Activated CD4-positive, alpha-beta T cell treated with anti-CD3 and anti-CD28 coated beads, Interleukin-2, amount 10 ng/mL, durations not matched to agents 7 days and 5 days (primary cell): ENCODE data around the gene ZNF335. TPM values are rescaled to one million over a fixed set of nuclear protein-coding genes. Genes with fewer than 3 reads are reported as not detected.

ENCODE experiments used
- CTCF ChIA-PET: fragments of 350-600 bp; sonication (Branson Sonifier 250); formaldehyde crosslinking; loops from one replicate; lab custom pipeline; 2021; ENCODE audit warnings: antibody characterized with exemption; lab: Charles Lee
- POLR2A ChIA-PET: fragments of 350-600 bp; sonication (Branson Sonifier 250); formaldehyde crosslinking; loops from one replicate; lab custom pipeline; 2021; ENCODE audit warnings: antibody characterized with exemption; lab: Charles Lee
- DNase-seq: peaks from one replicate; pipeline ENCODE4 v3.0.0-alpha.2; 2020
- H3K27ac Mint-ChIP-seq: one replicate; pipeline ENCODE4 v1.8.0; 2021; ENCODE audit warnings: mild to moderate bottlenecking, moderate library complexity, mixed read lengths
- H3K27me3 Mint-ChIP-seq: one replicate; pipeline ENCODE4 v1.8.0; 2021; ENCODE audit warnings: mixed read lengths
- H3K36me3 Mint-ChIP-seq: one replicate; pipeline ENCODE4 v1.8.0; 2021; ENCODE audit warnings: low read depth, mixed read lengths
- H3K4me1 Mint-ChIP-seq: one replicate; pipeline ENCODE4 v1.8.0; 2021; ENCODE audit warnings: mixed read lengths
- H3K4me3 Mint-ChIP-seq: one replicate; pipeline ENCODE4 v1.8.0; 2021; ENCODE audit warnings: mild to moderate bottlenecking, moderate library complexity, mixed read lengths
- H3K9me3 Mint-ChIP-seq: one replicate; pipeline ENCODE4 v1.8.0; 2021; ENCODE audit warnings: mixed read lengths
- total RNA-seq, 2 experiments: library from RNA; stranded (reverse); gene quantifications; one replicate each; pipeline ENCODE4 v1.2.3, GENCODE V29; 2021

ZNF335 gene
- total RNA-seq, 2 experiments from 2014 or later: 40.4 to 41.2 TPM

DNA sequence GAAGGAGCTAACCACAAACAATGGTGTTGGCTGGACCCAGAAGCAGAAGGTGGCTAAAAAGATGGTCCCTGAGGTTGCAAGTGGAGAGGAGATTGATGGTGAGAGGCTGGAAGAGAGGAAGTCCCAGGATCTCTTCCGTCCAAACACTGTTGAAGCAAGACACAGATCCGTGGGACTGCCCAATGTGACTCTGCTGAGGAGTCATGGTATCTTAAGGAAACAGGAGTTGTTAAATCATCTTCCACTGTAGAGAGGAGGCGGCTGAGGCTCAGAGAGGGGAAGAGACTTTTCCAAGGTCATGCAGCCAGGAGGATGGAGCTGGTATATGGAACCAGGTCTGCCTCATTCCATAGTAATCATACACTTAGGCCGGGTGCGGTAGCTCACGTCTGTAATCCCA is 4.1 kb upstream of the ZNF335 start:
- POLR2A ChIA-PET: no interaction called here
- H3K27ac Mint-ChIP-seq: no peak overlapping the region

DNA sequence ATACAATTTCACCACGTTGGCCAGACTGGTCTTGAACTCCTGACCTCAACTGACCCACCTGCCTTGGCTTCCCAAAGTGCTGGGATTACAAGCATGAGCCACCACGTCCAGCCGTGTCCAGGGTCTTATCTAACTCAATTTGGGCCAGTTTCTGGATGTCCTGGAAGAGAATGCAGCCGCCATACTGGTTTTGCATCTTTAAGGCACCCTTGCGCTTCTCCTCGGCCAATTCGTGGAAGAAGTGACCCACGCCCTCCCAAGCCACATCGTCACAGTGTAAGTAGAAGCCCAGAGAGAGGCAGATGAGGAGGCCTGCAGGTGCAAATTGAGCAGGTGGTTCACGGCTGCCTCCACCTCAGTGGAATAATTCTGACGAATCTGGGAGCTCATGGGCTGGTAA is 3.7 kb upstream of the ZNF335 start:
- ChIA-PET CTCF (interaction anchor here (0.9 to 1.4 kb wide), 3 partner anchors 10 to 38 kb away, joined by 3 to 5 read pairs (median 3); no protein-coding TSS in a partner anchor), POLR2A (no interaction called here)
- Mint-ChIP-seq H3K36me3 (peaks cover 4% of the 10 kb centered on the region), H3K4me1 (peaks cover 8% of the 10 kb centered on the region), H3K9me3 (no peaks in the 10 kb centered on the region), H3K27me3 (peaks cover 23% of the 10 kb centered on the region), H3K4me3 (no peak overlapping the region), H3K27ac (no peak overlapping the region)
- no peak for DNase-seq

More for the DNA sequence above, 4.1 kb upstream of the ZNF335 start:
- no peak overlapping the region for H3K4me3 Mint-ChIP-seq
- H3K9me3 Mint-ChIP-seq: no peaks in the 10 kb centered on the region
- peaks cover 23% of the 10 kb centered on the region for H3K27me3 Mint-ChIP-seq
- CTCF ChIA-PET: interaction anchor here (0.9 to 1.4 kb wide), 3 partner anchors 10 to 38 kb away, joined by 3 to 5 read pairs (median 3); no protein-coding TSS in a partner anchor
- peaks cover 4% of the 10 kb centered on the region for H3K36me3 Mint-ChIP-seq
- no peak for DNase-seq
- peaks cover 6% of the 10 kb centered on the region for H3K4me1 Mint-ChIP-seq

DNA sequence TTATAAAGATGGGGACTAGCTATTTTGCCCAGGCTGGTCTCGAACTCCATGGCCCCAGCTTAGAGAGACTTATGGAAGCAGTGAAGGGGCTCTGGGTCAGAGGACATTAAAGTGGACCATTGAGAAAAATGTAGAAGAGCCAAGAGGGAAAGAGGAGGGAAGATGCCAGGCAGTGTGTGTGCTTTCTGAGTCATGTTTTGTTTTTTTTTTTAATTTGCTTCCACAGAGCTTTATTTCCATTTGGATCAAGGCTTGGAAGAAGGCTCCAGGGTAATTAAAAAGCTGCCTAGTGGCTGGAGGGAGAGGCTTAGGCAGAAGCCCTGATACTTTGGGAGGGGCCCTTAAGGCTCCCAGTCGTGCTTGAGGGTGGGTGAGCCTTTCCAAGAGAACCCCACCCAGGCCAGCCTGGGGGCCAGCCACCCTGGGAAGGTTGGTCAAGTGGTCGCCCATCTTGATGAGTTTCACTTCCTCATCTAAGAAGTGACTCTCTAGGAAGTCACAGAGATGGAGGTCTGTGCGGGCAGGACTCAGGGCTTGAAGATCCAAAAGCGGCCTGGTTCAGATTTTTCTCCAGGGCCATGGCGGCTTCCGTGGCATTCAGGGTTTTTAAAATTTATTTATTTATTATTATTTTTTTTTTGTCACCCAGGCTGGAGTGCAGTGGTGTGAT is 3.0 kb upstream of the ZNF335 start:
- ChIA-PET CTCF (interaction anchor here (2.8 to 2.9 kb wide), 2 partner anchors 12 to 39 kb away, joined by 10 to 13 read pairs; no protein-coding TSS in a partner anchor), POLR2A (no interaction called here)
- no peak overlapping the region for H3K27ac Mint-ChIP-seq
- no peak overlapping the region for H3K4me3 Mint-ChIP-seq
- no peaks in the 10 kb centered on the region for H3K9me3 Mint-ChIP-seq
- peaks cover 9% of the 10 kb centered on the region for H3K36me3 Mint-ChIP-seq
- peaks cover 23% of the 10 kb centered on the region for H3K27me3 Mint-ChIP-seq
- peaks cover 13% of the 10 kb centered on the region for H3K4me1 Mint-ChIP-seq
- no peak for DNase-seq

DNA sequence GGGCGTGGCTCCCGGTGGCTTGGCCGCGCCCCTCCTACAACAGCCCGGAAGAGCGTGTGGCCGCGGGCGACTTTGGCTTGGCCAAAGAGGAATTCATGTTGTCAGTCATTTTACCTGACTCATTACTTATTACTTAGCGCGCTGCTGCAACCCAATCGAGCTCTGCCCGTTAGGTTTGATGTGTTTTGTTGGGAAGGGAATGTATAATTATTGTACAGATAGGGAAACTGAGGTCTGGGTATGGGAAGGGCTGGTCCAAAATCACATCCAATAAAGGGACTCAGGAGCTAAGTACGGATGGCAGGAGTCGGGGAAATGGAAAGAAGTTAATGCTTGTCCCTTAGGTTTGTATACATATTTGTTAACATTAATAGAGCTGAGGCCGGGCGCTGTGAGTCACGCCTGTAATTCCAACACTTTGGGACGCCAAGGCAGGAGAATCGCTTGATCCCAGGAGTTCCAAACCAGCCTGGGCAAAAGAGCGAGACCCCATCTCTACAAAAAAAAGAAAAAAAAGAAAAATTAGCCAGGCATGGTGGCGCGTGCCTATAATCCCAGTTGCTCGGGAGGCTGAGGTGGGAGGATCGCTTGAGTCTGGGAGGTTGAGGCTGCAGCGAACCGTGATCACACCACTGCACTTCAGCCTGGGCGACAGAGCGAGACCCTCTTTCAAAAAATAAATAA is 639 bp upstream of the ZNF335 start:
- Mint-ChIP-seq H3K9me3 (no peaks in the 10 kb centered on the region), H3K27me3 (peaks cover 10% of the 10 kb centered on the region), H3K27ac (peak overlapping the region; percentile 100), H3K4me1 (peaks cover 23% of the 10 kb centered on the region), H3K36me3 (peaks cover 14% of the 10 kb centered on the region), H3K4me3 (peak overlapping the region; percentile 82)
- DNase-seq: no peak
- ChIA-PET CTCF (interaction anchor here (0.9 to 2.9 kb wide), 7 partner anchors 10 to 41 kb away, joined by 3 to 13 read pairs (median 3); partner anchors contain the start of gene PCIF1), POLR2A (no interaction called here)

DNA sequence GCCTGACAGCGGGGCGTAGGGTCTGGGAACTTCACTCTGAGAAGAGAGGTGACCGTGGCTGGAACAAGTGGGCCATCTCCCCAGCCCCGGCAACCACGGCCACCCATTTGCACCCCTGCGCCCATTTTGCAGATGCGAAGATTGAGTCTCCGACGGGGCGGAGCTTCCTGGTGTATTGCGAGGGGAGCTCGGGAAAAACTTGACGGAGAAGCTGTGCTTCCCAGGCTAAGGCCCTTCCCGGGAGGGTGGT is 653 bp downstream of the ZNF335 start:
- H3K27me3 Mint-ChIP-seq: peaks cover 3% of the 10 kb centered on the region
- no peak for DNase-seq
- peaks cover 20% of the 10 kb centered on the region for H3K36me3 Mint-ChIP-seq
- peaks cover 23% of the 10 kb centered on the region for H3K4me1 Mint-ChIP-seq
- ChIA-PET CTCF (interaction anchor here (1.5 to 3.9 kb wide), 9 partner anchors 10 to 180 kb away, joined by 3 to 21 read pairs (median 13); partner anchors contain the start of genes DNTTIP1, PCIF1 and WFDC3), POLR2A (no interaction called here)
- H3K27ac Mint-ChIP-seq: peak overlapping the region; percentile 100
- no peaks in the 10 kb centered on the region for H3K9me3 Mint-ChIP-seq
- H3K4me3 Mint-ChIP-seq: peak overlapping the region; percentile 82

DNA sequence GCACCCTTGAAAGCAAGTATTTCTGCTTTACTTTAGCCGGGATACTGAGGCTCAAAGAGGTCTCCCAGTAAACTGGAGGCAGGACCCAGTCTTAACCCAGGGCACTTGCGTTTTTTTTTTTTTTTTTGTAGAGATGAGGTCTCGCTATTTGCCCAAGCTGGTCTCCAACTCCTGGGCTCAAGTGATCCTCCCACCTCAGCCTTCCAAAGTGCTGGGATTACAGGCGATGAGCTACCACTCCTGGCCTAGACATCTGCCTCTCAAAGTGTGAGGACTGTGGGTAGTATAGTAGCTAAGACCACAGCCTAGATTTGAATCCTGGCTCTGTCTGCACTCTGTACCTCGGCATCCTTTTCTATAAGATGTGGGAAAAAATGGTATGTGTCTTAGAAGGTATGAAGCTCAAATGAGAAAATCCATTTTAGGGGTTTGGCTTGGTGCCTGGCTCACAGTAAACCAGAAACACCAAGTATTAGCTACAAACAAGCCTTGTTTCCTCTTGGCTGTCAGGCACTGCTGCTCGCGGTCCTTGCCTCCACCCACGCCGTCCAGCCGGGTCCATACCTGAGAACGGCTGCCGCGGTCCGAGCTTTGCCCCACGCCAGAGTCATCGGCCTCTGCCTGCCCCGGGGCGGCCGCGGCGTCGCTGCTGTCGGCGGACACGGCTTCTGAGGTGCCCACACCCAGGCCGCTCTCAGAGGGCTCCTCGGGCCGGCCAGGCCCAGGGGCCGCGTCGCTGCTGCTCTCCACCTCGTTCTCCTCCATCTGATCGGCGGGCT is 1.2 kb downstream of the ZNF335 start:
- CTCF ChIA-PET: interaction anchor here (0.6 to 3.9 kb wide), 18 partner anchors 9 to 1080 kb away, joined by 3 to 21 read pairs (median 8); partner anchors contain the start of genes DNTTIP1, PCIF1, WFDC3 and ZSWIM1
- H3K36me3 Mint-ChIP-seq: peaks cover 21% of the 10 kb centered on the region
- no peaks in the 10 kb centered on the region for H3K9me3 Mint-ChIP-seq
- peak overlapping the region; percentile 100 for H3K27ac Mint-ChIP-seq
- POLR2A ChIA-PET: no interaction called here
- H3K27me3 Mint-ChIP-seq: no peaks in the 10 kb centered on the region
- H3K4me3 Mint-ChIP-seq: peak overlapping the region; percentile 82
- DNase-seq: peak; percentile 33
- peaks cover 23% of the 10 kb centered on the region for H3K4me1 Mint-ChIP-seq

DNA sequence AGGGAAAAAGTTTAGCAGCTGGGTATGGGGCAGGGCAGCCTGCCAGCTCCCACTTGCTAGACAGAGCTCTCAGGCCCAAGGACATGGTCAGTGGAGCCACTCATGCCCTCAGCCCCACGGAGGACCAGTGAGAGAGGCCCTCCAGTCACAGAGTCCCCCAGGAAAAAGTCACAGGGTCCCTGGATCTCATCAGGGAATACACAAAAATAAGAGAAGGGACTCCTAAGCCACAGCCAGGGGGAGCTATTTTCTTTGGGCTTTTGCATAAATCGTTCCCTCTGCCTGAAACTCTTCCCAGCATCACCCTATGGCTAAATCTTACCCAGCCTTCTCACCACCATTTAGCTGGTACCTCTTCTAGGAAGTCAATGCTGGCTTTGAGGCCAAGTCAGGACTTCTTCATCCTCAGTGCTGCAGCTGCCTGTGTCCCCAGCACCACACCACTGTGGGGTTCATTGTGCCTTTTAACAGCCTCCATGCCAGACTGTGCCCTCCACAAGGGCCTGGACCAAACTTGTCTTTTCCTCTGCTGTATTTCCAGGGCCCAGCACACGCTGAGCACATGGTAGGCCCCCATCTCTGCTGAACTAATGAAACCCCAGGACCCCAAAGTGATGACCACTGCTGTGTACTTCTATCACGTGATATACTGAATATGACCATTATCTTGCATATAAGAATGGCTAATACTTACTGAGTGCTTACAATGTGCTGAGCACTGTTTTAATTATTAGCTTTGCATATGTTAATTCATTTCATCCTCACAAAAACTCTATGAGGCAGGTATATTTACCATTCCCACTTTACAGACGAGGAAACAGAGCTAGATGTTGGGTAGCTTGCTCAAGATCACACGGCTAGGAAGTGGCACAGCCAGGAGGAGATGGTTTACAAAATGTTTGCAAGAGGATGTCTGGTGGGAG is 2.0 kb downstream of the ZNF335 start:
- Mint-ChIP-seq H3K27ac (peak overlapping the region; percentile 100), H3K27me3 (no peaks in the 10 kb centered on the region), H3K4me3 (peak overlapping the region; percentile 82), H3K36me3 (peaks cover 27% of the 10 kb centered on the region), H3K4me1 (peaks cover 23% of the 10 kb centered on the region), H3K9me3 (no peaks in the 10 kb centered on the region)
- DNase-seq: peak; percentile 48
- ChIA-PET POLR2A (no interaction called here), CTCF (interaction anchor here (0.7 to 3.9 kb wide), 26 partner anchors 8 to 533 kb away, joined by 3 to 21 read pairs (median 5); partner anchors contain the start of genes DNTTIP1, MMP9, PCIF1 and WFDC3)

DNA sequence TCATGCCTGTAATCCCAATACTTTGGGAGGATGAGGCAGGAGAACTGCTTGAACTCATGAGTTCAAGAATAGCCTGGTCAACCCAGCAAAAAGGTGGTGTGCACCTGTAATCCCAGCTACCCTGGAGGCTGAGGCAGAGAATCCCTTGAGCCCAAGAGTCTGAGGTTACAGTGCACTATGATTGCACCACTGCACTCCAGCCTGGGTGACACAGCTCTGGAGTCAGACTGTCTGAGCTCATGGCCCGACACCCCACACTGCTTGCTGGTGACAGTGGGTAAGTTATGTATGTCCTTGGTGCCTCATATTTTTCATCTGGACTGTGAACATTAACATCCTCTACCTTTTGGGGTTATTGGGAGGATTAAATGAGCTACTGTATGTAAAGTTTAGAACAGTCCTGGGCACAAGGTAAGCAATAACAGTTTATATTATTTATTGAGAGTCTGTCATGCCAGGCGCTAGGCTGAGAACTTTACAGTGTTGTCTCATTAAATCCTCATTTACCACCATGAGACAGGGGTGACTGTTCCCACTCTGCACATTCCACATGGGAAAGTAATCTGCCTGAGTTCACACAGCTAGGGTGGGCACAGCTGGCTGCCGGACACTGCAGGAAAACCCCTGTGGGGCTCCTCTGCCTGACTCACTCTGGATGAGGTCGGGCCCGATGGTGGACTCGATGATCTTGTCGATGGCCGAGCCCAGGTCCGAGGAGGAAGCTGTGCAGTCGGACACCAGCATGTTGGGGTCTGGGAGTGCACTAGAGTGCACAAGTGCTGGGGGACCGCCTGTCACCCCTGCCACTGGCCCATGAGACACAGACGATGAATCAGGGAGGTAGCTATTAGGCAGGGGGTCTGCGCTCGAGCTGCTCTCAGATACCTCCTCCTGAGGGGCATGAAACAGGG is 2.9 kb downstream of the ZNF335 start:
- Mint-ChIP-seq H3K9me3 (no peaks in the 10 kb centered on the region), H3K4me1 (peaks cover 23% of the 10 kb centered on the region), H3K36me3 (peaks cover 30% of the 10 kb centered on the region), H3K27ac (peak overlapping the region; percentile 50), H3K4me3 (no peak overlapping the region), H3K27me3 (no peaks in the 10 kb centered on the region)
- no peak for DNase-seq
- POLR2A ChIA-PET: no interaction called here
- CTCF ChIA-PET: interaction anchor here (0.5 to 3.9 kb wide), 19 partner anchors 8 to 194 kb away, joined by 3 to 21 read pairs (median 8); partner anchors contain the start of genes DNTTIP1, MMP9, PCIF1 and WFDC3

DNA sequence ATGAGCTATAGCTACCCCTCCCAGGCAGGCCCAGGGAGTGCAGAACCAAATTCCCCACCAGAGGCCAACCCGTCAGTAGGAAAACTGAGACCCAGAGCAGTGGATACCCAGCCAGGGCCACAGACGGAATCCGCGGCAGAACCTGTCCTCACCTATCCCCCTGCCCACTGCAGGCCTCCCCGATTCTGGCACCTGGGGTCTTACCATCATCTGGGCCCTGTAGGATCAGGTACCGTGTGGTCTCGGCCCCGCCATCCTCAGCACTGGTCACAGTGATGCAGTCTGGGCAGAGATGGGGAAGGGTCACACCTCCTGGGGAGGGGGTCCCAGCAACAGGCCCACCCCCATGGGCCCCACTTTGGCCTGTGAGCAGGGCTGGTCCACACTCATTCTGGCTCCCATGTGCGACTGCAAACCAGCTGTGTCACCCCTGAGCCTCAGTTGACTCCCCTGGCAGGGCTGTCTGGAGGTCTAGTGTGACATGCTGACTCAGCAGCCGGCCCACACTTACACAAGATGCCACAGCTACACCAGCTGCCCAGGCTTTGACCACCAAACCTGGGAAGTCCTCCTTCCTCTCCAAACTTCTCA is 3.8 kb downstream of the ZNF335 start:
- DNase-seq: no peak
- no peaks in the 10 kb centered on the region for H3K27me3 Mint-ChIP-seq
- POLR2A ChIA-PET: no interaction called here
- no peak overlapping the region for H3K4me3 Mint-ChIP-seq
- H3K4me1 Mint-ChIP-seq: peaks cover 23% of the 10 kb centered on the region
- H3K36me3 Mint-ChIP-seq: peaks cover 32% of the 10 kb centered on the region
- CTCF ChIA-PET: interaction anchor here (1.4 to 3.9 kb wide), 7 partner anchors 9 to 168 kb away, joined by 6 to 21 read pairs (median 17); partner anchors contain the start of gene PCIF1
- H3K9me3 Mint-ChIP-seq: no peaks in the 10 kb centered on the region
- no peak overlapping the region for H3K27ac Mint-ChIP-seq

DNA sequence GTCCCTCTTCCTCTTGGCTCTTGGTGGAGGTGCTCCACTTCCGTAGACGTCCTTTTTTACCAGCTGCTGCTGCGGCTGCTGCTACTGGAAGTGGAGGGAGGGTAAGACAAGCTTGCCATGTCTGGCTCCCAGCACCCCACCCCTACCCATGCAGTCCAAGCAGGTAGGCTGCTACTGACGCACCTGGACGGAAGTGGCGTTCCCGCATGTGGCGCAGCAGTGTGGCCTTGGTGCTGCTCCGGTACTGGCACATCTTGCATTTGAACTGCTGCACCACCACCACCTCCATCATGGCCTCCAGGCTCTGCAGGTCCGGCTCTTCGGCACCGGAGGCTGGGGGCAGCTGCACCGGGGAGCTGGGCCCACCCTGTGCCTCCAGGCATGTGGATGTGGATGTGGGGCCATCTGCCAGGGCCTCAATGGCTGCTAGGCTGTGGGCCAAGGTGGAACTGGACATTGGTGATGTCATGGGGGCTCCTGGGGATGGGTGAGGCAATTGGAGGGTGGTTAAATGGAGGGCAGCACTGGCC is 4.4 kb downstream of the ZNF335 start:
- DNase-seq: no peak
- Mint-ChIP-seq H3K36me3 (peaks cover 35% of the 10 kb centered on the region), H3K4me1 (peaks cover 24% of the 10 kb centered on the region), H3K9me3 (no peaks in the 10 kb centered on the region), H3K4me3 (no peak overlapping the region), H3K27me3 (no peaks in the 10 kb centered on the region), H3K27ac (no peak overlapping the region)
- ChIA-PET CTCF (interaction anchor here (0.6 to 3.4 kb wide), 5 partner anchors 10 to 143 kb away, joined by 3 to 18 read pairs (median 6); no protein-coding TSS in a partner anchor), POLR2A (no interaction called here)
